ENCODE results near the gene HESX1.

DNA sequence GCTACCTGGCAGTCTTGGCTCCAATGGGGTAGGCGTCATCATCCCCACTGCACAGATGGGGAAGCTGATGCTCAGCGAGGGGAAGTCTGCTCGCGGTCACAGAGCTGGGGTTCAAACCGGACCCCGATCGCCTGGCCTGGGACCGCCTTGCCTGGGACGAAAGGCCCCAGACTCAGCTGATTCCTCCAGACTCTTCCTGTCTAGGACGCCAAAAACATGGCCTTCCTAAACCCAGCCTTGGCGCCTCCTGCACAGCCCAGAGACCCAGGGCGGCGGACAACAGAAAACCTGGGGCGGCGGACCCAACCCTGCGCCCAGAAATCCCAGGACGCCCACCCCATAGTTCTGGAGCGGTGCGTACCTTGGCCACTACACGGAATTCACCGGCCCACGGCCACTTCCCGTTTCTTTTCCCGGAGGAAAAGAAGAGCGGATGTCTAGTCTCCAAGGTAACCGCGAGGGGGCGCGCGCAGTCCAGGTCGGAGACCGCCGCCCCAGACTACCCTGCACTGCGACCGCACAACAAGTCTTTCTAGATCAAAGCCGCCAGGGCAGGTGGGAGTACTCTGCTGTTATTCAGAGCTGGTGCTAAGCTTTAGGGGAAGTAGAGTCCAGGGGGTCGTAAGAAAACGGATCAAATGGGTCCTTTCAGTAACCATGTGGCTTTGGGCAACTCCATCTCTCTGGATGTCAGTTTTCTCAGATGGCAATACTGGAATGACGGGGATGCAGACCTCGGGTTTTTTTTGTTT is 29.7 kb downstream of the HESX1 start:
- TF ChIP-seq, protein P1, sequence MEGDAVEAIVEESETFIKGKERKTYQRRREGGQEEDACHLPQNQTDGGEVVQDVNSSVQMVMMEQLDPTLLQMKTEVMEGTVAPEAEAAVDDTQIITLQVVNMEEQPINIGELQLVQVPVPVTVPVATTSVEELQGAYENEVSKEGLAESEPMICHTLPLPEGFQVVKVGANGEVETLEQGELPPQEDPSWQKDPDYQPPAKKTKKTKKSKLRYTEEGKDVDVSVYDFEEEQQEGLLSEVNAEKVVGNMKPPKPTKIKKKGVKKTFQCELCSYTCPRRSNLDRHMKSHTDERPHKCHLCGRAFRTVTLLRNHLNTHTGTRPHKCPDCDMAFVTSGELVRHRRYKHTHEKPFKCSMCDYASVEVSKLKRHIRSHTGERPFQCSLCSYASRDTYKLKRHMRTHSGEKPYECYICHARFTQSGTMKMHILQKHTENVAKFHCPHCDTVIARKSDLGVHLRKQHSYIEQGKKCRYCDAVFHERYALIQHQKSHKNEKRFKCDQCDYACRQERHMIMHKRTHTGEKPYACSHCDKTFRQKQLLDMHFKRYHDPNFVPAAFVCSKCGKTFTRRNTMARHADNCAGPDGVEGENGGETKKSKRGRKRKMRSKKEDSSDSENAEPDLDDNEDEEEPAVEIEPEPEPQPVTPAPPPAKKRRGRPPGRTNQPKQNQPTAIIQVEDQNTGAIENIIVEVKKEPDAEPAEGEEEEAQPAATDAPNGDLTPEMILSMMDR (IDR thresholded peaks at IDR 0.05): peak; percentile 65 to 89 (median 70)
- TF ChIP-seq POLR2A (IDR thresholded peaks at IDR 0.05): no peak
